ENCODE data around the gene AXIN1.
"Not testable (repeated sequence)": the region's sequence is repeated elsewhere in the genome, so short reads cannot be mapped to it uniquely, and the experiment has no call there.

The AXIN1 gene

GRCh38 chr16:333406-334094 lies 19.0 kb downstream of the AXIN1 start:
- DNase-seq (ENCODE audit: low spot score) = no peak
- TF ChIP-seq CTCF (IDR thresholded peaks at IDR 0.05; ENCODE audit: extremely low read depth, insufficient read depth, missing control alignments) = no peak
- in situ Hi-C loops (cut with MboI; ENCODE audit: low pct_unique_long_range_greater_than_20kb, low sequenced_read_pairs, unreplicated experiment) = no loop called here

- DNase-seq (ENCODE audit: low spot score); in situ Hi-C loops (cut with MboI; ENCODE audit: low pct_unique_long_range_greater_than_20kb, low sequenced_read_pairs, unreplicated experiment): not testable (repeated sequence)
Observed at GRCh38 chr16:331181-331814, 21.2 kb downstream of the AXIN1 start.

- DNase-seq (ENCODE audit: low spot score) = no peak
- no peak for TF ChIP-seq CTCF (IDR thresholded peaks at IDR 0.05; ENCODE audit: extremely low read depth, insufficient read depth, missing control alignments)
- in situ Hi-C loops (cut with MboI; ENCODE audit: low pct_unique_long_range_greater_than_20kb, low sequenced_read_pairs, unreplicated experiment) = no loop called here
Observed at GRCh38 chr16:330741-331140, 21.8 kb downstream of the AXIN1 start.

GRCh38 chr16:325375-326145 lies 27.0 kb downstream of the AXIN1 start:
- no peak for DNase-seq (ENCODE audit: low spot score)
- no peak for TF ChIP-seq CTCF (IDR thresholded peaks at IDR 0.05; ENCODE audit: extremely low read depth, insufficient read depth, missing control alignments)
- in situ Hi-C loops (cut with MboI; ENCODE audit: low pct_unique_long_range_greater_than_20kb, low sequenced_read_pairs, unreplicated experiment) = no loop called here

GRCh38 chr16:324451-325334 lies 27.8 kb downstream of the AXIN1 start:
- no peak for TF ChIP-seq CTCF (IDR thresholded peaks at IDR 0.05; ENCODE audit: extremely low read depth, insufficient read depth, missing control alignments)
- in situ Hi-C loops (cut with MboI; ENCODE audit: low pct_unique_long_range_greater_than_20kb, low sequenced_read_pairs, unreplicated experiment) = no loop called here
- DNase-seq (ENCODE audit: low spot score) = peak; percentile 78

GRCh38 chr16:324201-324450 lies 28.4 kb downstream of the AXIN1 start:
- no peak for TF ChIP-seq CTCF (IDR thresholded peaks at IDR 0.05; ENCODE audit: extremely low read depth, insufficient read depth, missing control alignments)
- in situ Hi-C loops (cut with MboI; ENCODE audit: low pct_unique_long_range_greater_than_20kb, low sequenced_read_pairs, unreplicated experiment) = no loop called here
- no peak for DNase-seq (ENCODE audit: low spot score)
